ENCODE data around the gene CALM1. TPM values are rescaled to one million over a fixed set of nuclear protein-coding genes. Genes with fewer than 3 reads are reported as not detected.

The CALM1 gene
- total and polyA plus RNA-seq, 4 donors = 490 to 1,141 (median 1,028) TPM

DNA sequence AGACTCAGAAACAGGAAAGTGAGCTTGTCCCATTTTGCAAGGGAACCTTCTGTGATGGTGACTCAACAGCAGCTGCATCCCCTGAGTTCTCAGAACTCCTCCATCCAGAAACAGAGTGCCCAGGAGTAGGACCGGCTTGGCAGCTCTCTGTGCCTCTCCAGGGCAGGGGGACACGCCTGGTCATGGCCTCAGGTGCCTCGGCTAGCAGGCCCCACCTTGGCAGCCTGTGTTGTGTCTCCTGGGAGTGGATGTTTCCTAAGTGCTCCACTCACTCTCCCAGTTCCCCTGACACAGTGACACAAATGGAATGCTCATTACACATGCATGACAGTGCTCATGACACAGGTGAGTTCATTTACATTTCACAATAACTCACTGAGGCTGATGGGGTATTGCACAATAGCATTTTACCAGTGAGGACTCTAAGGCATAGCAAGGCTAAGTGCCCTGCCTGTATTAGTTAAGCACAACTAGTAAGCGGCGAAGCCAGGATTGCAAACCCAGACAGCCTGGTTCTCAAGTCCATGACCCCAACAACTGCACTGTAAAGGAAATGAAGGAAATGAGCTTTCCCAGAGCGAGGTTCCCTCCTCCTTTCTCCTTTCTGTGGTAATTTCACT lies 47.4 kb downstream of the CALM1 start:
- Histone ChIP-seq H3K27ac (ENCODE audit: low read depth, low read length) (no peak overlapping the region), H3K27me3 (ENCODE audit: control insufficient read depth, insufficient read depth, low read length) (no peaks in the 10 kb centered on the region), H3K4me1 (ENCODE audit: control insufficient read depth, insufficient read depth, low read length) (peaks cover 19% of the 10 kb centered on the region), H3K36me3 (ENCODE audit: control insufficient read depth, insufficient read depth, low read length) (no peaks in the 10 kb centered on the region), H3K4me3 (ENCODE audit: low read depth, low read length) (no peak overlapping the region), H3K9me3 (ENCODE audit: control insufficient read depth, insufficient read depth, low read length) (peaks cover 10% of the 10 kb centered on the region)
- peak in 1 of 6 donors; percentile 17 for DNase-seq (ENCODE audit: low read depth in 4 of 6, low spot score in 6 of 6)
- 100% methylated on average over 2 of the region's 6 CpGs for WGBS (ENCODE audit: insufficient coverage)

DNA sequence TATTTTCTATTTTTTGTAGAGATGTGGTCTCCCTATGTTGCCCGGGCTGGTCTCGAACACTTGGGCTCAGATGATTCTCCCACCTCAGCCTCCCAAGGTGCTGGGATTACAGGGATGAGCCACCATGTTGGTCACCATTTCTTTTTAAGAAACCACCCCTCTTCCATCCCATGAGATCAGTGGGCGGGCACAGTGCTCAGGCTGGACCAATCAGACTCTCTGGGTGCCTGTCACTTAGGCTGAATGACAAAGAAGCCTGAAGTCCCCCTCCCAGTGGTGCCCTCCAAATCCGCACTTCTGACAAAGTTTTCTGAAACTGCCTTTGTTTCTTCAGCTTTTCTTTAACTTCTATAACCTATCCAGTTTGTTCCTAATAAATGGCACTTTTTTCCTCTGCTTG lies 48.2 kb downstream of the CALM1 start:
- 81% methylated on average over 2 of the region's 4 CpGs for WGBS (ENCODE audit: insufficient coverage)
- Histone ChIP-seq H3K4me3 (ENCODE audit: low read depth, low read length) (no peak overlapping the region), H3K9me3 (ENCODE audit: control insufficient read depth, insufficient read depth, low read length) (peaks cover 10% of the 10 kb centered on the region), H3K27ac (ENCODE audit: low read depth, low read length) (no peak overlapping the region), H3K4me1 (ENCODE audit: control insufficient read depth, insufficient read depth, low read length) (peaks cover 15% of the 10 kb centered on the region), H3K27me3 (ENCODE audit: control insufficient read depth, insufficient read depth, low read length) (no peaks in the 10 kb centered on the region), H3K36me3 (ENCODE audit: control insufficient read depth, insufficient read depth, low read length) (no peaks in the 10 kb centered on the region)
- DNase-seq (ENCODE audit: low read depth in 4 of 6, low spot score in 6 of 6) = no peak

DNA sequence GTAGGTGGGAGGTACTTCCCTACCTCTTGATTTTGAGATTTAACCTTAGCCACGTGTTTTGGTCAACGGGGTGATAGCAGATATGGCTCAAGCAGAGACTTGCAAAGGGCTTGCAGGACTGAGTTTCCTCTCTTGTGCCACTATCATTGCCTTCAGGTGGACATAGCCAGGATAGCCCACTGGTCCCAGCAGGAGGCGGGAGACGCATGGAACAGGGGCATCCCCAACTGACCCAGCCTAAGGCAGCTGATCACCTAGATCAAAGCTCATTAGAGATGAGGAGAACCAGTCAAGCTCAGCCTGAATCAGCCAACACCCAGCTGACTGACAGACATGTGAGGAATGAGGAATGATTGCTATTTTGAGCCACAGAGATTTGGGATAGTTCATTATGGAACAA lies 49.6 kb downstream of the CALM1 start:
- Histone ChIP-seq H3K4me3 (ENCODE audit: low read depth, low read length) (no peak overlapping the region), H3K36me3 (ENCODE audit: control insufficient read depth, insufficient read depth, low read length) (no peaks in the 10 kb centered on the region), H3K9me3 (ENCODE audit: control insufficient read depth, insufficient read depth, low read length) (peaks cover 10% of the 10 kb centered on the region), H3K27ac (ENCODE audit: low read depth, low read length) (no peak overlapping the region), H3K27me3 (ENCODE audit: control insufficient read depth, insufficient read depth, low read length) (no peaks in the 10 kb centered on the region), H3K4me1 (ENCODE audit: control insufficient read depth, insufficient read depth, low read length) (peaks cover 14% of the 10 kb centered on the region)
- DNase-seq (ENCODE audit: low read depth in 4 of 6, low spot score in 6 of 6) = no peak
- WGBS (ENCODE audit: insufficient coverage) = 88% methylated on average over 4 of the region's 4 CpGs

DNA sequence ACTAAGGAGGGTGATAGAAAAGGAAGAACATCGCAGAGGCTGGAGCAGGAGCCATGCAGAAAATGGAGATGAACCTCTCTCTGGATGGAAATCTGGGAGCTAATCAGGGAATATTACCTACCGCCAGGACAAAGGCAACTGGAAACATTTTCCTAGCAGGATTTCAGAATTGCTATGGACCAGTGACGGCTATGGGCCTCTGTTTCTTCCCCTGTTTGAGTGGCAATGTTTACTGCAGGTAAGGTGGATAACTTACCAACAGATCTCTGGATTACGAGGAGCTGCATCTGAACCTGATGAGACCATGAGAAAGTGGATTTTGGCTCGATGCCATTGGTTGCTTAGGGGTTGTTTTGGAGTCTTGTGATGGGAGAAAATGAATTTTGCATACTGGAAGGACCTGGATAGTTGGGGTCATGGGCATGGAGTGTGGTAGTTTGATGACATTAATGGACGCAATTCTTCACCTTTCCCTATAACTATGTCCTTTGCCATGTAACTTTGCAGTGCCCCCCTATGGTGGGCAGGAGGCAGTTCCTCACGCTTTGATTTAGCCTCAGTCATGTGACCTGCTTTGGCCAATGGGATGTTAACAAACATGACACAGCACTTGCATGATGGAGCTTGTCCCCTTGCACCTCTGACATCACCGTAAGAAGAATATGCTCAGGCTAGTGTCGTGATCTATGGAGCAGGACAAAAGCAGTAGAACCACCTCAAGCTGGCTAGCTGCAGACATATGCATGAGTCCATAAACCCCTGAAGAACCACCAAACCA lies 51.1 kb downstream of the CALM1 start:
- 98% methylated on average over 6 of the region's 9 CpGs for WGBS (ENCODE audit: insufficient coverage)
- no peaks in the 10 kb centered on the region for H3K36me3 ChIP-seq (ENCODE audit: control insufficient read depth, insufficient read depth, low read length)
- peaks cover 14% of the 10 kb centered on the region for H3K4me1 ChIP-seq (ENCODE audit: control insufficient read depth, insufficient read depth, low read length)
- peaks cover 10% of the 10 kb centered on the region for H3K9me3 ChIP-seq (ENCODE audit: control insufficient read depth, insufficient read depth, low read length)
- DNase-seq (ENCODE audit: low read depth in 4 of 6, low spot score in 6 of 6) = no peak
- no peaks in the 10 kb centered on the region for H3K27me3 ChIP-seq (ENCODE audit: control insufficient read depth, insufficient read depth, low read length)
- no peak overlapping the region for H3K4me3 ChIP-seq (ENCODE audit: low read depth, low read length)
- H3K27ac ChIP-seq (ENCODE audit: low read depth, low read length) = no peak overlapping the region

DNA sequence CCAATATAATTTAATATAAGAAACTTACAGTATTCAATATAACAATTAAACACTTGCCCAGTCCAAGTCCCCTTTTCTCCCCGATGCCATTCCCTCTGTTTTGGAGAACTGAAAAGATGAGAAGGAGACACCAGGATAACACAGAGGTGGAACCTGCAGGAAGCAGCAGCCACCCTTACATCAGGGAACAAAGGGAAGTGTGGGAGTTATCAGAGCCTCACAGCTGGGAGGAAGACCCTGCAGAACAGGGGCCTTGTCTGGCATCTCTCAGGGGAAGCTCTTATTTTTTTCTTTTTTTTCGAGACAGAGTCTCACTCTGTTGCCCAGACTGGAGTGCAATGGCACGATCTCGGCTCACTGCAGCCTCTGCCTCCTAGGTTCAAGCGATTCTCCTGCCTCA lies 52.6 kb downstream of the CALM1 start:
- 67% methylated on average over 1 of the region's 5 CpGs for WGBS (ENCODE audit: insufficient coverage)
- Histone ChIP-seq H3K36me3 (ENCODE audit: control insufficient read depth, insufficient read depth, low read length) (no peaks in the 10 kb centered on the region), H3K4me1 (ENCODE audit: control insufficient read depth, insufficient read depth, low read length) (peaks cover 25% of the 10 kb centered on the region), H3K9me3 (ENCODE audit: control insufficient read depth, insufficient read depth, low read length) (peaks cover 10% of the 10 kb centered on the region), H3K4me3 (ENCODE audit: low read depth, low read length) (no peak overlapping the region), H3K27ac (ENCODE audit: low read depth, low read length) (no peak overlapping the region), H3K27me3 (ENCODE audit: control insufficient read depth, insufficient read depth, low read length) (no peaks in the 10 kb centered on the region)
- DNase-seq (ENCODE audit: low read depth in 4 of 6, low spot score in 6 of 6) = no peak

- H3K4me1 ChIP-seq (ENCODE audit: control insufficient read depth, insufficient read depth, low read length) = peaks cover 32% of the 10 kb centered on the region
- H3K4me3 ChIP-seq (ENCODE audit: low read depth, low read length) = no peak overlapping the region
- peaks cover 10% of the 10 kb centered on the region for H3K9me3 ChIP-seq (ENCODE audit: control insufficient read depth, insufficient read depth, low read length)
- H3K27me3 ChIP-seq (ENCODE audit: control insufficient read depth, insufficient read depth, low read length) = no peaks in the 10 kb centered on the region
- 83% methylated on average over 4 of the region's 6 CpGs for WGBS (ENCODE audit: insufficient coverage)
- no peak overlapping the region for H3K27ac ChIP-seq (ENCODE audit: low read depth, low read length)
- DNase-seq (ENCODE audit: low read depth in 4 of 6, low spot score in 6 of 6) = no peak
- no peaks in the 10 kb centered on the region for H3K36me3 ChIP-seq (ENCODE audit: control insufficient read depth, insufficient read depth, low read length)
Measured at GRCh38 chr14:90450151-90450550, 53.3 kb downstream of the CALM1 start.

- Histone ChIP-seq H3K36me3 (ENCODE audit: control insufficient read depth, insufficient read depth, low read length) (no peaks in the 10 kb centered on the region), H3K4me3 (ENCODE audit: low read depth, low read length) (no peak overlapping the region), H3K27me3 (ENCODE audit: control insufficient read depth, insufficient read depth, low read length) (no peaks in the 10 kb centered on the region), H3K9me3 (ENCODE audit: control insufficient read depth, insufficient read depth, low read length) (peaks cover 8% of the 10 kb centered on the region), H3K27ac (ENCODE audit: low read depth, low read length) (no peak overlapping the region), H3K4me1 (ENCODE audit: control insufficient read depth, insufficient read depth, low read length) (peaks cover 37% of the 10 kb centered on the region)
- WGBS (ENCODE audit: insufficient coverage) = 54% methylated on average over 3 of the region's 3 CpGs
- DNase-seq (ENCODE audit: low read depth in 4 of 6, low spot score in 6 of 6) = peak in 1 of 6 donors; percentile 61
Measured at GRCh38 chr14:90450667-90451066, 53.8 kb downstream of the CALM1 start.

- no peak overlapping the region for H3K4me3 ChIP-seq (ENCODE audit: low read depth, low read length)
- DNase-seq (ENCODE audit: low read depth in 4 of 6, low spot score in 6 of 6) = peak in 1 of 6 donors; percentile 16
- H3K27ac ChIP-seq (ENCODE audit: low read depth, low read length) = no peak overlapping the region
- H3K9me3 ChIP-seq (ENCODE audit: control insufficient read depth, insufficient read depth, low read length) = peaks cover 8% of the 10 kb centered on the region
- no peaks in the 10 kb centered on the region for H3K27me3 ChIP-seq (ENCODE audit: control insufficient read depth, insufficient read depth, low read length)
- no peaks in the 10 kb centered on the region for H3K36me3 ChIP-seq (ENCODE audit: control insufficient read depth, insufficient read depth, low read length)
- peaks cover 44% of the 10 kb centered on the region for H3K4me1 ChIP-seq (ENCODE audit: control insufficient read depth, insufficient read depth, low read length)
- WGBS (ENCODE audit: insufficient coverage) = 88% methylated on average over 13 of the region's 13 CpGs
Measured at GRCh38 chr14:90451443-90451842, 54.6 kb downstream of the CALM1 start.

DNA sequence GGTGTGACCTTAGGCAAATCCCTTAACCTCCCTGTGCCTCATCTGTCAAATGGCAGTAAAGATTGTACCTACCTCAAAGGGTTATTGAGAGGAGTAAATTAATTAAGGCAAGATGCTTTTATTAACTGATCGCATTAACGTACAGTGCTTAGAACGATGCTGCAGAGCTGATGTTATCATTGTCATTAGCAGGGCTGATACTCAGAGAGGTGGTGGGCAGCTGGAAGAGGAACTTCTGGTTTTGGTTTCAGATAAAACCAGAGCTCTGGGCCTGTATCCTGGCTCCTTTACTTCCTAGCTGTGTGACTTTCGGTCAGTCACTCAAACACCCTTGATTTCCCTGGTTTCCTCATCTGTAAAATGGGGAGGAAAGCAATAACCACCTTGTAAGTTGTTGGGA lies 55.1 kb downstream of the CALM1 start:
- Histone ChIP-seq H3K27ac (ENCODE audit: low read depth, low read length) (no peak overlapping the region), H3K27me3 (ENCODE audit: control insufficient read depth, insufficient read depth, low read length) (no peaks in the 10 kb centered on the region), H3K4me1 (ENCODE audit: control insufficient read depth, insufficient read depth, low read length) (peaks cover 48% of the 10 kb centered on the region), H3K9me3 (ENCODE audit: control insufficient read depth, insufficient read depth, low read length) (peaks cover 8% of the 10 kb centered on the region), H3K36me3 (ENCODE audit: control insufficient read depth, insufficient read depth, low read length) (no peaks in the 10 kb centered on the region), H3K4me3 (ENCODE audit: low read depth, low read length) (no peak overlapping the region)
- no peak for DNase-seq (ENCODE audit: low read depth in 4 of 6, low spot score in 6 of 6)
- WGBS (ENCODE audit: insufficient coverage) = 66% methylated on average over 3 of the region's 4 CpGs

GRCh38 chr14:90452366-90452765 lies 55.5 kb downstream of the CALM1 start:
- Histone ChIP-seq H3K27ac (ENCODE audit: low read depth, low read length) (peak overlapping the region; percentile 17), H3K27me3 (ENCODE audit: control insufficient read depth, insufficient read depth, low read length) (no peaks in the 10 kb centered on the region), H3K4me3 (ENCODE audit: low read depth, low read length) (no peak overlapping the region), H3K9me3 (ENCODE audit: control insufficient read depth, insufficient read depth, low read length) (peaks cover 7% of the 10 kb centered on the region), H3K36me3 (ENCODE audit: control insufficient read depth, insufficient read depth, low read length) (no peaks in the 10 kb centered on the region), H3K4me1 (ENCODE audit: control insufficient read depth, insufficient read depth, low read length) (peaks cover 49% of the 10 kb centered on the region)
- WGBS (ENCODE audit: insufficient coverage) = 92% methylated on average over 6 of the region's 6 CpGs
- no peak for DNase-seq (ENCODE audit: low read depth in 4 of 6, low spot score in 6 of 6)

All from spinal cord (tissue), 10 donors.